Adipocyte (in vitro differentiated cells): ENCODE measurements around the gene ANKRD29.

ENCODE experiments used
- DNase-seq: peaks from one replicate; pipeline ENCODE4 v3.0.0-alpha.2; 2015; ENCODE audit warnings: low read depth
- H3K27me3 ChIP-seq: replicated peaks from 2 replicates; pipeline ENCODE4 v1.7.0; 2013; ENCODE audit warnings: mild to moderate bottlenecking, low read length, moderate library complexity; ENCODE audit not compliant: control insufficient read depth, insufficient read depth
- H3K36me3 ChIP-seq: 2 replicates; pipeline ENCODE4 v1.7.0; 2013; ENCODE audit warnings: low read length, mild to moderate bottlenecking, moderate library complexity; ENCODE audit not compliant: control insufficient read depth, insufficient read depth, severe bottlenecking
- H3K4me1 ChIP-seq: 2 replicates; pipeline ENCODE4 v1.7.0; 2013; ENCODE audit warnings: mild to moderate bottlenecking, low read length, moderate library complexity; ENCODE audit not compliant: control insufficient read depth, insufficient read depth
- H3K4me3 ChIP-seq: 2 replicates; pipeline ENCODE4 v1.7.0; 2013; ENCODE audit warnings: mild to moderate bottlenecking, low read length, moderate library complexity
- H3K9ac ChIP-seq: 2 replicates; pipeline ENCODE4 v1.7.0; 2013; ENCODE audit warnings: mild to moderate bottlenecking, low read length, moderate library complexity
- H3K9me3 ChIP-seq: 2 replicates; pipeline ENCODE4 v1.7.0; 2013; ENCODE audit warnings: mild to moderate bottlenecking, low read length, moderate library complexity; ENCODE audit not compliant: control insufficient read depth

ANKRD29 gene

GRCh38 chr18:23575309-23575651, 87.4 kb downstream of the ANKRD29 start:
- no peaks in the 10 kb centered on the region for H3K9me3 ChIP-seq
- peaks cover 19% of the 10 kb centered on the region for H3K36me3 ChIP-seq
- H3K9ac ChIP-seq = no peak overlapping the region
- H3K4me1 ChIP-seq = peaks cover 43% of the 10 kb centered on the region
- H3K27me3 ChIP-seq = no peaks in the 10 kb centered on the region
- no peak for DNase-seq
- no peak overlapping the region for H3K4me3 ChIP-seq

DNA sequence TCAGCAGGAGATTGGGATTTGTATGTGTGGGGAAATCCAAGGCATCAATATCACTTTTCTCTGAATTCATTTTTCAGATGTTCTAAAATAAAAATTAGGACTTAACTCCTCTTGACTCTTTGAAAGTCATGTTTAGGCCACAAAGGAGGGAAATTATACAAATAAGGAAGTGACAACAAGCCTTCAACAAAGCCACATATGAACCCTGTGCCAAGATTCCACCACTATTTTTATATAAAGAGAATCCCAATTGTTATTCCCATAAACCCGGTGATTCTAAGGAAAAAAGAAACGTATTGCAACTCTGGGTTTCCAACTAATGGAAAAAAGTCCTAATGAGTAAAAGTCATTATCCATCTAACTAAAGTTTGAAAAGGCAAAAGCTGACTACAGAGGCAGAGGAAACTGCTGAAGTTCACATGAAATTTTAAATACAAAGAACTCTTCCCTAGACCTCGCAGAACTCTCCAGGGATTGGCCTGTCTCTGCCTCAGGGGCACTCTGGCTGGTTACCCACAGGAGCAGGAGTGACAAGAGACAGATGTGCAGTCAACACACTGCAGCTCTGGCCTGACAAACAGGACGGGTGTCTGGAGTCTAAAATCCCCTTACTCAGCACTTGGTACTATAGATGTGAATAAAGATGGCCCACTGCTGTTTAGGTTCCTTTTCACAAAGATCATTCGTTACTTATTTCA, 88.0 kb downstream of the ANKRD29 start:
- no peak for DNase-seq

DNA sequence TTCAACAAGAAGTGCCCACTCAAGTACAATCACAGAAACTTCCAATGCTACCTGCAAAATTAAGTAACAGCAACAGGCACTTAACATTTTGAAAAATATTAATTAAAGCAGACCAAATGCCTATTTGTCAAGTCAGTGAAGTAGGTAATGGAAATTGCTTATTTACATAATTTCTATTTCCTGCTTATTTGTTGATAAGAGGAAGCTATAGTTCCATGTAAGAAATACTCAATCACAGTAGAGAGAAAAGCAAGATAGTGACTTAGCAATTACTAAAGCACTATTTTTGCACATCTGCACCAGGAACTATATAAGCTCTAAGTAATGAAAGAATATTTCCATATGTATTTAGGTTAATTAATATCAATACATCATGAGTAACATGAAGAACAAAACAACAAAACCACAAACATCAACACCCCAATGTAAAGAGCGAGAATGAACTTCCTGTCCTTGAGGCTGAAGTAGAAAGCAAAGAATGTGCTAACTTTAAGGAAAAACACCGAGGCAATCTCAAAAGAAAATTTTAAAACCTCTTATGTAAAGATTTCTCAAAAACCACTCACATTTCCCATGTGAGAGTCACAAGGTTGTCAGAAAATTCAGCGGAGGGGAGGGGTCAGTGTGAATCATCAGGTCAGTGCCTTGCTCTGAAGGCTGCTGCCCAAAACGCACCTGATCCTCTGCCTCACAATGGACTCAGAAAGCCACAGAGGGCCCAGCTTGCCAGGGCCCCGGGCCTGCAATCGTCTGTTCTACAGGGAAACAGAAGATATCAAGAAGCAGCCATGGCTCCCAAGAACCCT, 88.9 kb downstream of the ANKRD29 start:
- Histone ChIP-seq H3K4me1 (peaks cover 45% of the 10 kb centered on the region), H3K36me3 (peaks cover 27% of the 10 kb centered on the region), H3K27me3 (no peaks in the 10 kb centered on the region), H3K4me3 (no peak overlapping the region), H3K9ac (no peak overlapping the region), H3K9me3 (no peaks in the 10 kb centered on the region)
- peak; percentile 49 for DNase-seq

More for the DNA sequence above, 88.0 kb downstream of the ANKRD29 start:
- H3K9ac ChIP-seq = no peak overlapping the region
- no peak overlapping the region for H3K4me3 ChIP-seq
- peaks cover 44% of the 10 kb centered on the region for H3K4me1 ChIP-seq
- H3K36me3 ChIP-seq = peaks cover 24% of the 10 kb centered on the region
- no peaks in the 10 kb centered on the region for H3K27me3 ChIP-seq
- H3K9me3 ChIP-seq = no peaks in the 10 kb centered on the region

- no peaks in the 10 kb centered on the region for H3K27me3 ChIP-seq
- peaks cover 35% of the 10 kb centered on the region for H3K36me3 ChIP-seq
- H3K9me3 ChIP-seq = no peaks in the 10 kb centered on the region
- H3K4me1 ChIP-seq = peaks cover 49% of the 10 kb centered on the region
- H3K9ac ChIP-seq = no peak overlapping the region
- no peak overlapping the region for H3K4me3 ChIP-seq
- no peak for DNase-seq
These were observed 89.7 kb downstream of the ANKRD29 start for GRCh38 chr18:23573020-23573419.

DNA sequence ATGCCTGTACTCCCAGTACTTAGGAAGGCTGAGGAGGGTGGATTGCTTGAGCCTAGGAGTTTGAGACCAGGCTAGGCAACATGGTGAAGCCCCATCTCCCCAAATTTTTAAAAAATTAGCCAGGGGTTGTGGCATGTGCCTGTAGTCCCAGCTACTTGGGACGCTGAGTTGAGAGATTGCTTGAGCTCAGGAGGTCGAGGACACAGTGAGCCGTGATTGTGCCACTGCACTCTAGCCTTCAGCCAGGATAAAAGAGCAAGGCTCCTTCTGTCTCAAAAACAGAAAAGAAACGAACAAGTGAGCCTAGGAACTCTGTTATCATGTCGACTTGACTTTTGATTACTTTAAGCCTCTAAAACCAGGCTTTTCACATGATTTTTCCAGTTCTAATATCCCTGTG, 90.1 kb downstream of the ANKRD29 start:
- no peak for DNase-seq
- Histone ChIP-seq H3K4me3 (no peak overlapping the region), H3K27me3 (no peaks in the 10 kb centered on the region), H3K9me3 (no peaks in the 10 kb centered on the region), H3K4me1 (peaks cover 54% of the 10 kb centered on the region), H3K9ac (no peak overlapping the region), H3K36me3 (peaks cover 38% of the 10 kb centered on the region)

- H3K4me3 ChIP-seq = no peak overlapping the region
- peaks cover 55% of the 10 kb centered on the region for H3K4me1 ChIP-seq
- no peaks in the 10 kb centered on the region for H3K27me3 ChIP-seq
- no peak for DNase-seq
- H3K36me3 ChIP-seq = peaks cover 44% of the 10 kb centered on the region
- no peak overlapping the region for H3K9ac ChIP-seq
- no peaks in the 10 kb centered on the region for H3K9me3 ChIP-seq
These were observed 90.7 kb downstream of the ANKRD29 start for GRCh38 chr18:23572012-23572411.

DNA sequence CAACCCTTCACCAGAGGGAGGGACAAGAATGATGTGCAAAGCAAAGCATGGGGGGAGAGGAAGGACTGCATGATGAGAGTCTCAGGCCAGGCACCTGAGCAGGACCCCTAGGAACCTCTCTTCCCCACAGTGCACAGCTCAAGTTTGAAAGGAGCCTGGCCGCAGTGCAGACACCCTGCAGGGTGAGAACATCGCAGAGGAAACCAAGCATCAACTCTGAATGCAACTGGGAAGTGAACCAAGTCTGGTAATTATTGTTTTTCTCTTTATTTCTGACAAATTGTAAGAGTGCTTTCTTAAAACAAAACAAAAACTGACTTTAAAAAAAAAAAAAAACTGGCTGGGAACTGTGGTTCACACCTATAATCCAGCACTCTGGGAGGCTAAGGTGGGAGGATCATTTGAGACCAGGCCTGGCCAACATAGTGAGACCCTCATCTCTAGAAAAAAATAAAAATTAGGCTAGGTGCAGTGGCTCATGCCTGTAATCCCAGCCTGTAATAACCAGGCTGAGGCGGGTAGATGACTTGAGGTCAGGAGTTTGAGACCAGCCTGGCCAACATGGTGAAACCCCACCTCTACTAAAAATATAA, 91.7 kb downstream of the ANKRD29 start:
- peaks cover 51% of the 10 kb centered on the region for H3K36me3 ChIP-seq
- DNase-seq = no peak

GRCh38 chr18:23569299-23570063, 93.2 kb downstream of the ANKRD29 start:
- no peak for DNase-seq
- H3K9me3 ChIP-seq = no peaks in the 10 kb centered on the region
- H3K9ac ChIP-seq = peak overlapping the region; percentile 23
- H3K4me3 ChIP-seq = no peak overlapping the region
- H3K27me3 ChIP-seq = no peaks in the 10 kb centered on the region
- peaks cover 54% of the 10 kb centered on the region for H3K4me1 ChIP-seq
- peaks cover 61% of the 10 kb centered on the region for H3K36me3 ChIP-seq

More for the DNA sequence above, 91.7 kb downstream of the ANKRD29 start:
- Histone ChIP-seq H3K9me3 (no peaks in the 10 kb centered on the region), H3K4me3 (no peak overlapping the region), H3K27me3 (no peaks in the 10 kb centered on the region), H3K4me1 (peaks cover 55% of the 10 kb centered on the region), H3K9ac (no peak overlapping the region)

- no peak for DNase-seq
- Histone ChIP-seq H3K4me3 (no peak overlapping the region), H3K9me3 (no peaks in the 10 kb centered on the region), H3K27me3 (no peaks in the 10 kb centered on the region), H3K9ac (no peak overlapping the region), H3K4me1 (peaks cover 44% of the 10 kb centered on the region), H3K36me3 (peaks cover 70% of the 10 kb centered on the region)
These were observed 94.2 kb downstream of the ANKRD29 start for GRCh38 chr18:23568281-23569138.

- Histone ChIP-seq H3K4me3 (no peak overlapping the region), H3K27me3 (no peaks in the 10 kb centered on the region), H3K9ac (no peak overlapping the region), H3K9me3 (no peaks in the 10 kb centered on the region), H3K4me1 (peaks cover 37% of the 10 kb centered on the region), H3K36me3 (peaks cover 78% of the 10 kb centered on the region)
- no peak for DNase-seq
These were observed 95.0 kb downstream of the ANKRD29 start for GRCh38 chr18:23567671-23568070.
